NCI-H82 treated with DMSO at 0.1 percent for 48 hours (cell line): ENCODE data around the gene MUC5AC.
"Not testable (repeated sequence)": the region's sequence is repeated elsewhere in the genome, so short reads cannot be mapped to it uniquely, and the experiment has no call there.

Source experiments
- DNase-seq: peaks from one replicate; lab custom pipeline; 2025; ENCODE audit not compliant: unreplicated experiment; lab: John Stamatoyannopoulos, UW

MUC5AC gene

GRCh38 chr11:1232883-1233321 is 75.1 kb downstream of the MUC5AC start:
- DNase-seq: no peak

- no peak for DNase-seq
These were observed 75.7 kb downstream of the MUC5AC start for GRCh38 chr11:1233351-1234053.

- no peak for DNase-seq
These were observed 76.4 kb downstream of the MUC5AC start for GRCh38 chr11:1234054-1234720.

- DNase-seq: no peak
These were observed 77.1 kb downstream of the MUC5AC start for GRCh38 chr11:1234771-1235305.

GRCh38 chr11:1235306-1235900 is 77.7 kb downstream of the MUC5AC start:
- DNase-seq: no peak

GRCh38 chr11:1235901-1236315 is 78.2 kb downstream of the MUC5AC start:
- DNase-seq: no peak

- DNase-seq: no peak
These were observed 78.8 kb downstream of the MUC5AC start for GRCh38 chr11:1236316-1237127.

GRCh38 chr11:1237128-1237580 is 79.4 kb downstream of the MUC5AC start:
- DNase-seq: no peak

GRCh38 chr11:1237851-1238250 is 80.1 kb downstream of the MUC5AC start:
- DNase-seq: no peak

- no peak for DNase-seq
These were observed 81.2 kb downstream of the MUC5AC start for GRCh38 chr11:1238767-1239595.

GRCh38 chr11:1239596-1240205 is 81.9 kb downstream of the MUC5AC start:
- no peak for DNase-seq

GRCh38 chr11:1240771-1241170 is 83.0 kb downstream of the MUC5AC start:
- no peak for DNase-seq

GRCh38 chr11:1241706-1242105 is 84.0 kb downstream of the MUC5AC start:
- DNase-seq: no peak

- DNase-seq: no peak
These were observed 84.5 kb downstream of the MUC5AC start for GRCh38 chr11:1242289-1242688.

GRCh38 chr11:1242751-1243150 is 85.0 kb downstream of the MUC5AC start:
- not testable (repeated sequence) for DNase-seq

GRCh38 chr11:1243521-1243920 is 85.8 kb downstream of the MUC5AC start:
- not testable (repeated sequence) for DNase-seq

- not testable (repeated sequence) for DNase-seq
These were observed 86.8 kb downstream of the MUC5AC start for GRCh38 chr11:1244557-1244956.

- not testable (repeated sequence) for DNase-seq
These were observed 88.0 kb downstream of the MUC5AC start for GRCh38 chr11:1245717-1246116.

- not testable (repeated sequence) for DNase-seq
These were observed 88.5 kb downstream of the MUC5AC start for GRCh38 chr11:1246301-1246700.

GRCh38 chr11:1247026-1247425 is 89.3 kb downstream of the MUC5AC start:
- not testable (repeated sequence) for DNase-seq
